ENCODE data around the gene KREMEN1.

KREMEN1 gene

GRCh38 chr22:29195118-29195963, 122.5 kb downstream of the KREMEN1 start:
- peak; percentile 99 for DNase-seq

- DNase-seq = no peak
Observed at GRCh38 chr22:29195964-29196666, 123.3 kb downstream of the KREMEN1 start.

GRCh38 chr22:29197096-29197495, 124.3 kb downstream of the KREMEN1 start:
- DNase-seq = peak; percentile 39

DNA sequence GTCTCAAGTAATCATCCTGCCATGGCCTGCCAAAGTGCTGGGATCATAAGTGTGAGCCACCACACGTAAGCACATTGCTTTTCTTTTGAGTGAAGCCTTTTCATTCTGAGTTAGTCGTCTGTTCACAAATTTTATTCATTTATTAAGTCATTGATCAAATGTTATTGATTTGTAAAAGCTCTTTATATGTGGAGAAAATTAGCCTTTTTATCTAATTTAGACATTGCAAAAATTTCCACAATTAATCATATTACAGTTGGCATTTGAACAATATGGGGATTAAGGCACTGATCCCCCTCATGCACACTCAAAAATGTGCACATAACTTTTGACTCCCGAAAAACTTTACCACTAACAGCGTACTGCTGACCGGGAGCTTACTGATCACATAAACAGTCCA, 125.4 kb downstream of the KREMEN1 start:
- no peak for DNase-seq

DNA sequence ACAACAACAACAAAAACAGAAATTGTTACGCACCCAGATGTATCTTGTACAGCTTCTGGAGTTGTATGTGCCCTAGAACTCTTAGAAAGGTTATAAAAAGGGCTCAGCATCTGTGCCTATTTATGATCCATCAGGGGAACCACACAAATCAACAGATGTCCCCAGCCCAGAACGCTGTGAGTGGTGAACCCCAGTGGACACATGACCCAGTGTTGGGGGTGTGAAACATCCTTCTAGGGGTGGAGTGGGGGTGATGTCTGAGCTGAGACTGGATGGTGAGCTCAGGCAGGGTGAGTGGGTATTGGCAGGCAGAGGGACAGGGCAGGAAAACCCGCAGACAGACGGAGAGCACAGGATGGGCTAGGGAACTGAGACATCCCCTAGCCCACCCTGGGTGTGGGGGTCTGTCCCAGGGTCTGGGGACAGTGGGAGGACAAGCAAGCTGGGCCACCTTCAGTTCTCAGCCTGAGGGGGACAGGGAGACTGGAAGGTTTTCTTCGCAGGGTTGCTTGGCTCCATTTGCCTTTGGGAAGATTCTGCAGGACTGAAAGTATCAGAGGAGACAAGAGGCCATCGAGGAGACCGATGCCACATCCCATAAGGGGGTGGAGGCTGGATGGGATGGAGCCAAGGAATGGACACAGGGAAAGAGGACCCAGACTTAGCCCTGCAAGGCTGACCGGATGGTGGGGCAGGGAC, 127.0 kb downstream of the KREMEN1 start:
- DNase-seq = no peak

- no peak for DNase-seq
Observed at GRCh38 chr22:29200901-29201300, 128.1 kb downstream of the KREMEN1 start.

DNA sequence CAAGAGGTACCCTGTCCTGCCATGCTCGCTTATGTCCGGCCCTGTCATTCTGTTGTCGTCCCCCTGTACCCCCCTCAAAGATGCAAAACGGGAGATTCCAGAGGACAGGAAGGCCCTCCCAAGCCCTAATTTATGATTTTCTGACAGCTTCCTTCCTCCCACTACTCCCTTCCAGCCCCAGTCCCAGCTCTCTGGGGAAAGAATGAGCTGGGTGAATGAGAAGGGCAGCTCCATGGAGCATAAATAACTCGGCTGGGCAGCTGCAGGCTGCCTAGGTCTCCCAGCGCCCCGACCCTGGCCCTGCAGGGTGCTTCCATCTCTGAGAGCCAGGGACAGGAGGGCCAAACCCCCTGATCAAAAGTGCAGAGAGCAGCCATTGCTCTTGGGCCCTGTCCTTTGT, 128.9 kb downstream of the KREMEN1 start:
- no peak for DNase-seq

DNA sequence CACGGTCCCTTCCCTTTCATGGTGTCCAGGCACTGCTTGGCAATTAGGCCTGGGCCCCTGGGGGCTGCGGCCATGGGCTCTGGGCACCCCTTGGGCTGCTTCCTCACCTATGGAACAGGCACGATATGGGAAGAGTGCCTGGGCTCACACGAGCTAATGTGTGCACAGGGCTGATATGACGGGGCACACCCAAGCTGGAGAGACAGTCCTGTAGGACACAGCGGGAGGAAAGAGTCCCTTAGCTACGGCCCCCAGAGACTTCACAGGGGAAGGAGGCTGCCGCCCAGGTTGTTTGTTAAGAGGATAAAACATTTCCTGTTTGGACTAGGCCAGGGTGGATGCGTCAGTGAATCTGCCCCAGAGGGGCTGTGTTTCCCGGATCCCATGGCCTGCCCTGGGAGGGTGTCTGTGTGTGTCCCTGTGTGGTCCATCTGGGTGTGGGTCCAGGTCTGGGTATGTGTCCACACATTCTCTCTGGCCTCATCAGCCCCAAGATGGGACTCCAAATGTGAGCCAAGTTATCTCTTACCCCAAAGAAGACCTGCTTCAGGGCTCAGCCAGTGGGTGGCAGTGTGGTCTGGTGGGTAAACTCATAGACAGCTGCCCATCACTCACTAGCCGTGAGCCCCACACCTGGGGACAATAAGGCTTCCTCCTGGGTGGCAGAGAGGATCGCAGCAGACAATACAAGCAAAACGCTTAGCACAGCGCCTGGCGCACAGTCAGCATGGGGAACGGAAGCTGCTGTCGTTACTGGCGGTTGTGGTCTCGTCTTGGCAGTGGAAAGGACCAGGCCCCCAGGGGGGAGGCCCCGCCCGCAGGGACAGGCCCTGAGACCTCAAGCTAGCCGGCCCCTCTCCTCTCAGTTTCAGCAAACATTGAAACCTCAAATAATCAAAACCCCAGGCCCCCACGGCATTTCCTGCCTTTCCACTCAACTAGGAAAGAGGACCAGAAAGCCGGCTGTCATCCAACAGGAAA, 129.7 kb downstream of the KREMEN1 start:
- peak; percentile 95 for DNase-seq

- DNase-seq = peak; percentile 91
Observed at GRCh38 chr22:29203488-29204454, 130.9 kb downstream of the KREMEN1 start.

DNA sequence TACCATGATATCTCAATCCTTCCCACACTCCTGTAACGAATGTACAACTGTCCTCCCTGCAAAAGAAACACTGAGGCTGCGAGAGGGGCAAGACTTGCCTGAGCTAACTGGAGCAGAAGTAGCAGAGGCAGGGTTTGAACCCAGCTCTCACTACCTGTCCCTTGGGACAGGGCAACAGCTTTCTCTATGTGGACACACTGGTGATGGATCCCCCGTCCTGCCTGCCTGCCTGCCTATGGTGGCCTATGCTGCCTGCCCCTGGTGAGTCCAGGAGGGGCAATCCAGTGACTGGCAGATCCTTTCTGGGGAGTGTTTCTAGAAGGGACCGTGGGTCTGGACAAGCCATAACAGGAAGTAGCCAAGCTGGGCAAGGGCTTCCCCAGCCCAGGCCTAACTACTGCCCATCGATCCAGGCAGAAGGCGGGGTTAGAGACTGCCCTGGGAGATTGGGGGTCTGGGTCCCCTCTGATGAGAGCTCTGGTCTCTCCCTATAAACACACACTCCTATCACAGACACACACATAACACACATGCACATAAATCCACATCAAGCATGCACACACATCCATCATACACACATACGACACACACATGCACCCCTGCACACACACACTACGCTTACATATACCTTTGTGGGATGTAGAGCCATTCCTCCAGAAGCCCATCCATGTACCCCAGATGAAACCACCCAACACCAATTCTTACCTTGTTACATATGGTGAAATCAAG, 131.8 kb downstream of the KREMEN1 start:
- DNase-seq = peak; percentile 42

DNA sequence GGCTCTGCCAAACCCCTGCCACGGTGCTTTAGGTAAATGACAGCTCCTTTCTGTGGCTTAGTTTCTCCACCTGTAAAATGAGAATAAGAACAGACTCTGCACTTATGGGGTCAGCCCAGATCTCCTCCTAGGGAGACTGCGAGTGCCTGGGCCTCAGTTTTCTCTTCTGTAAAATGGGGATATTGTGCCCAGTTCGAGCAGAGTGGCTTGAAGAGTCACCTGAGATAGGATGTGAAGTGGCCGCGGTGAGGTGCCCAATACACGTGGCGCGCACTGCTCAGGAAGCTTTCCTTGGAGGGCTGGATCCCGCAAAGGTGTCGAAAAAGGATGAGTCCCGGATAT, 132.4 kb downstream of the KREMEN1 start:
- no peak for DNase-seq

DNA sequence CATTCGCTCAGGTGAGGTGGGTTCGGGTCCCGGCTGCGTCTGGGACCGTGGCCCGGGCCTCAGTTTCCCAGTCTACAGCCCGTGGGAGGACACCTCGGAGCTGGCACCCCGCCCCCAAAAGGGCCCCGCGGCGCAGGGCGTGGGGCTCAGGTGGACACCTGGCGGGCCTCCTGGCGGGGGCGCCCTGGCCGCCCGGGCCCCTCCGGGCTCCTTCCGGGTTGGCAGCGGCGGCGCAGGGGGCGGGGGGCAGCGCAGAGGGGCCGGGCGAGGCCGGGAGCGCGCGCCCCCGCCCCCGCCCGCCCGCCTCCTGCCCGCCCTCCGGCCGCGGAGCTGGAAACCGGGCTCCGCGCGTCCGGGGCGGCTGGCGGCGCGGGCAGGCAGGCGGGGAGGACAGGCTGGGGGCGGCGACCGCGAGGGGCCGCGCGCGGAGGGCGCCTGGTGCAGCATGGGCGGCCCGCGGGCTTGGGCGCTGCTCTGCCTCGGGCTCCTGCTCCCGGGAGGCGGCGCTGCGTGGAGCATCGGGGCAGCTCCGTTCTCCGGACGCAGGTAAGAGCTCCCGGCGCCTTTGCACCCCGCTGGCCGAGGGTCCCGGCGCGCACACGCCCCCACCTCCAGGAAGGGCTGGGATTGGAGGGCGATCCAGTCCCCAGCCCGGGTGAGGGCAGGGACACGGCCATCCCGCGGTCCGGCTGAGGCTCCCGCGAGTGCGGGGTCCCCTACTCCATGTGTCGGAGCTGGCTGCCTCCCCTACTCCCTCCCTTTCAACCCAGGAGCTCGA, 132.9 kb downstream of the KREMEN1 start, which contains the start of gene EMID1:
EMID1 (plus strand) TSS at position 303 of the 778 bp plus-strand sequence; CDS start at position 446, 143 bp downstream.
- DNase-seq = peak; percentile 37

GRCh38 chr22:29206372-29207242, 133.8 kb downstream of the KREMEN1 start:
- DNase-seq = peak; percentile 38

GRCh38 chr22:29207243-29207550, 134.4 kb downstream of the KREMEN1 start:
- DNase-seq = peak; percentile 4

GRCh38 chr22:29207562-29208501, 135.0 kb downstream of the KREMEN1 start:
- DNase-seq = peak; percentile 9

- peak; percentile 30 for DNase-seq
Observed at GRCh38 chr22:29208502-29208862, 135.6 kb downstream of the KREMEN1 start.

GRCh38 chr22:29208879-29209623, 136.2 kb downstream of the KREMEN1 start:
- peak; percentile 80 for DNase-seq

Measured in hematopoietic multipotent progenitor cell treated with erythropoietin and hydrocortisone succinate and interleukin-3 and kit ligand, for 8 days (in vitro differentiated cells).